Endothelial cell of umbilical vein (primary cell): ENCODE data around the gene USP40. TPM values are rescaled to one million over a fixed set of nuclear protein-coding genes. Genes with fewer than 3 reads are reported as not detected.

Source experiments
- BruUV-seq: library from RNA; stranded (reverse); fragments of 400-500 nt; replicated peaks from 2 replicates; lab custom pipeline; 2021; lab: Mats Ljungman, UMichigan
- CTCF ChIA-PET: fragments of 300-600, 350-600 bp; sonication (Branson Sonifier 250); formaldehyde crosslinking; loops from one replicate; lab custom pipeline; 2021; ENCODE audit warnings: antibody characterized with exemption, inconsistent platforms; lab: Charles Lee
- POLR2A ChIA-PET: fragments of 300-600, 350-600 bp; sonication (Branson Sonifier 250); formaldehyde crosslinking; loops from one replicate; lab custom pipeline; 2021; ENCODE audit warnings: antibody characterized with exemption, inconsistent platforms; lab: Charles Lee
- DNase-seq: peaks from one replicate; pipeline ENCODE4 v3.0.0-alpha.2; 2011; ENCODE audit warnings: low read depth, low spot score
- FAIRE-seq: peaks from 2 replicates; lab custom pipeline; 2011; peaks lifted over from hg19 to GRCh38; lab: Jason Lieb, UNC
- H2AFZ ChIP-seq: 2 replicates; pipeline ENCODE4 v1.6.0; 2012; ENCODE audit warnings: low read depth, low read length, control low read depth, inconsistent platforms
- H3K27ac ChIP-seq: 2 replicates; pipeline ENCODE4 v1.5.1; 2011; ENCODE audit warnings: low read depth, mild to moderate bottlenecking, control low read depth, low read length, moderate library complexity; ENCODE audit not compliant: insufficient read depth
- H3K27me3 ChIP-seq, 2 experiments: 2 replicates each; pipeline versions ENCODE4 v1.6.0 to v1.6.1; 2011; ENCODE audit warnings: low read length in 2 of 2, mixed read lengths in 1 of 2; ENCODE audit not compliant: control insufficient read depth in 2 of 2, insufficient read depth in 2 of 2
- H3K36me3 ChIP-seq, 2 experiments: 2 replicates in 1 of 2; 3 replicates in 1 of 2; pipeline ENCODE4 v1.5.1; 2011; ENCODE audit warnings: low read length in 2 of 2, mild to moderate bottlenecking in 1 of 2, moderate library complexity in 1 of 2; ENCODE audit not compliant: control insufficient read depth in 2 of 2, insufficient read depth in 2 of 2; ENCODE audit errors: extremely low read depth in 1 of 2
- H3K4me1 ChIP-seq: 3 replicates; pipeline ENCODE4 v1.5.1; 2011; ENCODE audit warnings: mild to moderate bottlenecking, low read length; ENCODE audit not compliant: control insufficient read depth, insufficient read depth; ENCODE audit errors: extremely low read depth
- H3K4me2 ChIP-seq: 2 replicates; pipeline ENCODE4 v1.6.1; 2011; ENCODE audit warnings: low read length, control low read depth, mixed read lengths; ENCODE audit not compliant: insufficient read depth
- H3K4me3 ChIP-seq, 3 experiments: fragments of 200-600 bp in 1 of 3; sonication (generic), shearing (Covaris generic) in 1 of 3; replicated peaks in 1 of 3; 2 replicates each; pipeline ENCODE4 v1.5.1; 2011 to 2016; ENCODE audit warnings: control low read depth in 3 of 3, low read length in 3 of 3, mild to moderate bottlenecking in 2 of 3, inconsistent platforms in 1 of 3, low read depth in 1 of 3, moderate library complexity in 1 of 3; ENCODE audit not compliant: insufficient read depth in 1 of 3
- H3K79me2 ChIP-seq: 2 replicates; pipeline ENCODE4 v1.6.0; 2012; ENCODE audit warnings: low read length, inconsistent platforms; ENCODE audit not compliant: control insufficient read depth, insufficient read depth
- H3K9ac ChIP-seq: replicated peaks from 2 replicates; pipeline ENCODE3; 2011; ENCODE audit warnings: low read length, control low read depth; ENCODE audit not compliant: insufficient read depth; ENCODE audit errors: extremely low read depth
- H3K9me1 ChIP-seq: replicated peaks from 3 replicates; pipeline ENCODE4 v1.6.0; 2011; ENCODE audit warnings: mild to moderate bottlenecking, low read length; ENCODE audit not compliant: control insufficient read depth, insufficient read depth; ENCODE audit errors: extremely low read depth
- H3K9me3 ChIP-seq: replicated peaks from 2 replicates; pipeline ENCODE4 v1.5.1; 2012; ENCODE audit warnings: low read length, inconsistent platforms; ENCODE audit not compliant: control insufficient read depth, insufficient read depth
- H4K20me1 ChIP-seq: replicated peaks from 2 replicates; pipeline ENCODE3; 2011; ENCODE audit warnings: mild to moderate bottlenecking, low read length; ENCODE audit not compliant: control insufficient read depth, insufficient read depth; ENCODE audit errors: extremely low read depth
- CTCF ChIP-seq, 2 donors: IDR thresholded peaks; 1 replicate in 1 of 2; 2 replicates in 1 of 2; pipeline ENCODE4 v1.5.1; 2011; ENCODE audit warnings: low read length in 2 of 2, mild to moderate bottlenecking in 2 of 2, moderate library complexity in 2 of 2, control low read depth in 1 of 2, inconsistent platforms in 1 of 2, low read depth in 1 of 2; ENCODE audit not compliant: insufficient read depth in 1 of 2; ENCODE audit errors: extremely low read depth in 1 of 2
- EZH2 ChIP-seq: IDR thresholded peaks from 2 replicates; pipeline ENCODE4 v1.6.1; 2012; ENCODE audit warnings: borderline replicate concordance, low read depth, mild to moderate bottlenecking, moderate library complexity, low read length, inconsistent platforms; ENCODE audit not compliant: severe bottlenecking
- FOS ChIP-seq: IDR thresholded peaks from 2 replicates; pipeline ENCODE4 v1.6.1; 2011; ENCODE audit warnings: mild to moderate bottlenecking, low read length, moderate library complexity, borderline replicate concordance; ENCODE audit not compliant: insufficient read depth
- GATA2 ChIP-seq: IDR thresholded peaks from 2 replicates; pipeline ENCODE4 v1.7.0; 2011; ENCODE audit warnings: low read depth, mild to moderate bottlenecking, moderate library complexity, mixed read lengths, low read length; ENCODE audit not compliant: insufficient read length, insufficient read depth
- JUN ChIP-seq: IDR thresholded peaks from 2 replicates; pipeline ENCODE4 v1.6.1; 2011; ENCODE audit warnings: borderline replicate concordance, low read depth; ENCODE audit not compliant: insufficient read length, insufficient read depth
- MAX ChIP-seq: IDR thresholded peaks from 2 replicates; pipeline ENCODE4 v1.6.1; 2011; ENCODE audit not compliant: insufficient read depth, insufficient read length
- MYC ChIP-seq: IDR thresholded peaks from one replicate; pipeline ENCODE4 v1.6.1; 2011; ENCODE audit warnings: mild to moderate bottlenecking, low read depth, low read length
- POLR2A ChIP-seq: IDR thresholded peaks from 2 replicates; pipeline ENCODE4 v1.6.1; 2012; ENCODE audit warnings: low read depth, mild to moderate bottlenecking, control low read depth, low read length
- POLR2AphosphoS5 ChIP-seq: IDR thresholded peaks from 2 replicates; pipeline ENCODE4 v1.6.1; 2012; ENCODE audit warnings: low read depth, mild to moderate bottlenecking, control low read depth, low read length, moderate library complexity; ENCODE audit not compliant: insufficient read depth
- dilution Hi-C: fragments of 300-500 bp; cut with MboI; formaldehyde crosslinking; loops from one replicate; pipeline ENCODE4 v1.15.0; 2019; ENCODE audit warnings: low sequenced_read_pairs; ENCODE audit not compliant: extremely low pct_ligation_motif_present
- intact Hi-C: fragments of 100-400 bp; cut with micrococcal nuclease; formaldehyde crosslinking; loops from one replicate; pipeline ENCODE4 v1.10.0; 2022
- polyA plus RNA-seq, 4 experiments: library from polyadenylated mRNA; depleted of rRNA in 3 of 4; stranded (reverse) in 3 of 4; unstranded in 1 of 4; fragments of >200 nt; gene quantifications; 2 replicates each; pipeline versions ENCODE4 v1.2.1 to v1.2.3, GENCODE V29; 2011 to 2012; ENCODE audit warnings: missing spikeins in 1 of 4
- total RNA-seq: library from RNA; stranded (reverse); gene quantifications from 2 replicates; pipeline ENCODE4 v1.2.3, GENCODE V29; 2021

The USP40 gene
- total and polyA plus RNA-seq, 2 donors (not counting 3 experiments of a cell fraction or from before 2014, with no cell fraction given) = 32.2 to 32.5 TPM

GRCh38 chr2:233445152-233445830 lies 121.3 kb downstream of the USP40 start:
- ChIA-PET POLR2A (no interaction called here), CTCF (interaction anchor here (2.8 to 6.3 kb wide), 4 partner anchors 13 to 266 kb away, joined by 20 to 191 read pairs (median 50); partner anchors contain the start of genes DGKD and UGT1A5)
- H3K36me3 ChIP-seq = peaks cover 0 to 12% of the 10 kb centered on the region in 2 experiments
- H3K4me3 ChIP-seq = no peak overlapping the region
- H3K4me1 ChIP-seq = no peaks in the 10 kb centered on the region
- no peaks in the 10 kb centered on the region for H3K9me3 ChIP-seq
- no peak overlapping the region for H3K27ac ChIP-seq
- BruUV-seq = no TSS peak
- no peaks in the 10 kb centered on the region for H3K27me3 ChIP-seq
- intact Hi-C loops = loop anchor here (5.0 to 10.0 kb wide), 3 partner anchors 173 to 1672 kb away; no protein-coding TSS in a partner anchor
- H3K9ac ChIP-seq = no peak overlapping the region
- TF ChIP-seq GATA2 (no peak), MAX (no peak), CTCF (IDR thresholded peaks at IDR 0.05; ENCODE audit: extremely low read depth in 1 of 2, insufficient read depth in 1 of 2, low read depth in 1 of 2, low read length in 2 of 2) (no peak), JUN (no peak), POLR2A (no peak), MYC (no peak), EZH2 (no peak), FOS (no peak), POLR2AphosphoS5 (no peak)
- H2AFZ ChIP-seq = no peak overlapping the region
- DNase-seq (no peak), FAIRE-seq (no peak)
- no peaks in the 10 kb centered on the region for H3K79me2 ChIP-seq
- H4K20me1 ChIP-seq = no peaks in the 10 kb centered on the region
- no peaks in the 10 kb centered on the region for H3K9me1 ChIP-seq
- no peak overlapping the region for H3K4me2 ChIP-seq
- dilution Hi-C loops = no loop called here
